T-helper 2 cell (primary cell): Measurements from ENCODE around the gene TMEM237.
"Not testable (repeated sequence)": the region's sequence is repeated elsewhere in the genome, so short reads cannot be mapped to it uniquely, and the experiment has no call there.

Source experiments
- DNase-seq, 5 experiments: peaks; one replicate each; pipeline versions ENCODE4 v3.0.0 to v3.0.0-alpha.2; 2012 to 2022
- total RNA-seq, 2 donors: gene quantifications; one replicate each; lab custom pipeline; 2026; lab: John Stamatoyannopoulos, UW

The TMEM237 gene, protein sequence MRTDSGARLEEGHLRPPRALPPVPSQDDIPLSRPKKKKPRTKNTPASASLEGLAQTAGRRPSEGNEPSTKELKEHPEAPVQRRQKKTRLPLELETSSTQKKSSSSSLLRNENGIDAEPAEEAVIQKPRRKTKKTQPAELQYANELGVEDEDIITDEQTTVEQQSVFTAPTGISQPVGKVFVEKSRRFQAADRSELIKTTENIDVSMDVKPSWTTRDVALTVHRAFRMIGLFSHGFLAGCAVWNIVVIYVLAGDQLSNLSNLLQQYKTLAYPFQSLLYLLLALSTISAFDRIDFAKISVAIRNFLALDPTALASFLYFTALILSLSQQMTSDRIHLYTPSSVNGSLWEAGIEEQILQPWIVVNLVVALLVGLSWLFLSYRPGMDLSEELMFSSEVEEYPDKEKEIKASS
- total RNA-seq, result 8.1 to 8.3 reads per million in 2 donors

DNA sequence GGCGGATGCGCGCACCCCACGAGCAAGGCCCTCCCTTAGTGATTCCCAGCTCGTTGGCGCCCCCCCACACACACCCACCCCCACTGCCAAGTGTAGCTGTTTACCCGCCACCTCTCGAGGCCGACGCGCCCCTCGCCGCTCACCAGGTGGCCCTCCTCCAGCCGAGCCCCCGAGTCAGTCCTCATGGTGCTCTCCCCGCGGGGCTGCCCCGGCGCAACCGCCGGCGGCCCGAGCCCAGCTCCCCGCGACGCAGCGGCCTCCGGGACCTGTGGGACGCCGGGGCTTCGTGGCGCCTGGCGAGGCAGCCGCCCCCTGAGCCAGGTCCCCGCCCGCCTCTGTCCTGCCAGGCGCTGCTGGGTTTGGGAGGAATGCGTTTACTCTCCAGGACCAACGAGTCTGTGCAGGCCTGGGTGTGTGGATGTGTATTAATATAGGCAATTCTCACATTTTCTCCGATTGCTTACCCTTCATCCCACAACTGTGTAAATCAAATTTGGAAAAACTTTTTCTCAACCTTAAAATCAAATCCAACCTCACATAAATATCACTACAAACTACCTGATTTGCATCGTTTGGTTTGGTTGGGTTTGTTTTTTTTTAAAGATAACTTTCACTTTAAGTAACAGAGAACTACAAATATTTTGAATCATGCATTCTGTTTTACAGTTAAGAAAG, at the start of gene TMEM237:
Gene TMEM237 (minus strand): TSS at position 288 of the 675 bp plus-strand sequence. CDS start 103 bp downstream, at position 185.
- peak in 3 of 5 experiments; percentile 24 to 49 (median 32) for DNase-seq

DNA sequence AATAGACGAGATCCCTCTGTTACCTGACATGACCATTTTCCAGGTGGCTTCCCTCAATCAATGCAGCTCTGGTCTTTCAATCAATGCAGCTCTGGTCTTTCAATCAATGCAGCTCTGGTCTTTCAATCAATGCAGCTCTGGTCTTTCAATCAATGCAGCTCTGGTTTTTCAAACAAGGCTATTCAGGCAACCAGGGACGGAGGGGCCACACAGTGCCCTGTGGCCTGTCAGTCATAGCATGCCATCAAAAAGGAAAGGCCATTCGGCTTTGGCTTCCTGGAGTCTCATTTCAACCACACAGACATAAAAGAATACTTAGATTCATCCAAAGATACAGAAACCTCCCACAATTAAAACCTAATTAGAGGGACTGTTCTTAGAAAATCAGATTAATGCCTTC, 41.9 kb upstream of the TMEM237 start:
- DNase-seq, result no peak

DNA sequence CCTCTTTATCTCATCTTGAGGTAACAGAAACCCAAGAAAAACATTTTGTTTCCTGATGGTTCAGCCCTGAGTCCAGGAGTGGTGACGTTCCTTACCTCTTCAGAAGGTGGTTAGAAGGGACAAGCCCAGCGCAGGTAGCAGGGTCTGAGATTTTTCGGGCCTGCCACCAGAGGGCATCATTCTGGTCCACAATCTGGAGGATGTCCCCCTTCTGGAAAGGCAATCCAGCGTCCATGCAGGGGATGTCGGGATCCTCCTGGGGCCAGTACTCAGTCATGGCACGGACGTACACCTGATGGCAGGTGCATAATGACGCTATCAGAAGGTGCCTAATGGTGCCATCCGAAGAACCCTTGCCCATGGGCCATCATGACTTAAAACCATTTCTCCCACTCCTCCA, 37.4 kb upstream of the TMEM237 start:
- DNase-seq, result peak in 1 of 5 experiments; percentile 9

DNA sequence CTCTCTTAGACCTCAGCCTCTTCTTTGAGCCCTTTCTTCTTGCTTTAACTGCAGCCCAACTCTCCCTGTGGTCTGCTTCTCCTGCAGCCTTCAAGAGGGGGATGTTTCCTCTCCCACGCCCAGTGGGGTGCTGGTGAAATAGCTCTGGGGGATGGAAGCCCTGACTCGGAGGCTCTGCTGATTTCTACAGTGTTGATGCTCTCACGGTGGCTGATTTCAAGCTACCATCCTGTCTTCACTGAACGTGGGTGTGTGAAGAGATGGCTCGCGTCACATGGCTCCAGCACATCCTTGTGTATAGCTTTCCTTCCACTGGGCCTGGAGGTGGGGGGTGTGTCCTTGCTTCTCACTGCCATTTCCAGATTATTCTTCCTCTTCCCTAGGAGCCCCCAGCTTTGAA, 35.1 kb upstream of the TMEM237 start:
- DNase-seq, result no peak

DNA sequence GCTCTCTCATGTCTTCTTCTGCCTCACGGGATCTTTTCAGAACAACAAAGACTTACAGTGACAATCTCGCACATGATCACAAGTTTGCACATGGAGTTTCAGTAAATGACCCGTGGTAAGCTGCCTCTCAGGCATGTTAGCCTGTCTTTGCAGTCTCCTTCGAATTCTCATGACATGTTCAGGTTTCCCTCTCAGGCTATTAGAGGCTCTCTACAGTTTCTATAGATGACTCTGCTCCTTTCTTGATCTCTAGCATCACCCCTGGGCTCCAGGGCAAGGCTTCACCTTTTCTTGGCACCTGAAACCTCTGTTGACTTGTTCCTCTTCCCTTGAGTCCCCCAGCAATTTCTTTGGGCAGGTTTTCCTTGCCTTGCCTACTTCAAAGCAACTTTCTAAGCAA, 32.2 kb upstream of the TMEM237 start:
- no peak for DNase-seq

DNA sequence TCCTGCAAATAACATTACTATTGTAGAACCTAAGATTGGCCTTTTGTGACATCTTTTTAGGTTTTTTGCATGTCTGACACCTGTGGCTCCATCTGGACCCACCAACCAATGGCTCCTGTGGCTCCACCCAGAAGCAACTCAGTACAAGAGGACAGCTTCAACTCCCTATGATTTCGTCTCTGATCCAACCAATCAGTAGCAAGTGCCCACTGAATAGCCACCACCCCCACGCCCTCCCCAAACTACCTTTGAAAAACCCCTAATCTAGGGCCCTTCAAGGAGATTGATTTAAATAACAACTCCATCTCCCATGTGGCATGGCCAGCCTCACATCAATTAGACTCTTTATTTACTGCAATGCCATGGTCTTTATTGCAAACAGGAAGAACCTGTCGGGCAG, 31.5 kb upstream of the TMEM237 start:
- no peak for DNase-seq

DNA sequence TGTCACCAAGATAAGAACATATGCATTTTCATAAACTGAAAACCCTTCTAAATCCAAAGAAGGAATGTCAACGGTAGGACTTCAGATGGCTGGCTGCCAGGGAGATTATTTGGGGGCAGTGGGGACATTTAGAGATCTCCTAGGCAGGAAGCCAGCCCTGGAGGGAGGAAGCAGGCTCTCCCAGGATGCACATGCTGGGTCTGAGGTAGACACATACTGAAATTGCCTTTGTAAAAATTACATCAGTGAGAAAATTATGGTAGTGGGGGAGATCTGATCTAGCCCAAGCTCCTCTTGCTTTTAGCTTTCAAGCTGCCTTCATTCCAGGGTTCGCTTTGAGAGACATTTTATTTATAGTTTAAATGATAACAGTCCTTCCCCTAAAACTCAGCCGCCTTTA, 31.0 kb upstream of the TMEM237 start:
- DNase-seq, result peak in 1 of 5 experiments; percentile 36

DNA sequence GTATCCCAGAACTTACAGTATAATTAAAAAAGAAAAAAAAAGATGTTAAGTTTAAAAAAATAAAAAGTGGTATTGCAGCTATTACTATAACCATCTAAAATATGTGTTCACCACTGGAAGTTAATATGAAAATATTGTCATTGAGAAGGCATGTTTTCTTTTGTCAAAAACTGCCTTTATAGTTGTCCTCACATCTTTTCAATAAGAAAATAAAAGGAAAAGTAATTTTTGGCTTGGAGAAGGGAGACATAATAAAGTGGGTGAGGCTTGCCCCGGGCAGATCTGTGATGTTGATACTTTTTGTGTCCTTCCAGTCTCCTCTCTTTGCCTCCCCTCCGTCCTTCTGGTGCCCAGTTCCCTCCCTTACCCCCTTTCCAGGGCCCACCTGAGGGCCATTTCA, 30.2 kb upstream of the TMEM237 start:
- no peak for DNase-seq

DNA sequence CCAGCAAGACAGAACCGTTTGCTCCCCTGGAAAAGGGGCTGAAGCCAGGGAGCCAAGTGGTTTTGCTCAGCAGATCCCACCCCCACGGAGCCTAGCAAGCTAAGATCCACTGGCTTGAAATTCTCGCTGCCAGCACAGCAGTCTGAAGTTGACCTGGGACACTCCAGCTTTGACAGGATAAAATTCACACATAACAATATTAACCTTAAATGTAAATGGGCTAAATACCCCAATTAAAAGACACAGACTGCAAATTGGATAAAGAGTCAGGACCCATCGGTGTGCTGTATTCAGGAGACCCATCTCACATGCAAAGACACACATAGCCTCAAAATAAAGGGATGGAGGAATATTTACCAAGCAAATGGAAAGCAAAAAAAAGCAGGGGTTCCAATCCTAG, 27.9 kb upstream of the TMEM237 start:
- not testable (repeated sequence) for DNase-seq

DNA sequence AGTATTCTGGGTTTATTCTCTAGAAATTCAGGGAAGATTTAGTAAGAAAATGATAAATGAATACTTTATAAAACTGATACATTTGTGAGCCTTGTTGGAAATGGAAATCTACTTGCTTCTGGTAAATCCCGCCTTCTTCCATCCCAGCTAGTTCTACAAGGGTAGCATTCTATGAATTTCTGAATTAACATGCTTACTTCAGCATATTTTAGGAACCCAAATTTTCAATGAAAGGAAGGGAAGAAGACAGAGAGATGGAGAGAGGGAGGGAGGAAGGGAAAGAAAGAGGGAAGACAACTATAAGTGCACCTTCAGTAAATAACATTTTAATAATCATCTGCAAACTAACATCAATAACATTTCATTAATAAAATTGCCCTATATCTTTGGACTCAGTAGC, 26.6 kb upstream of the TMEM237 start:
- DNase-seq, result no peak

DNA sequence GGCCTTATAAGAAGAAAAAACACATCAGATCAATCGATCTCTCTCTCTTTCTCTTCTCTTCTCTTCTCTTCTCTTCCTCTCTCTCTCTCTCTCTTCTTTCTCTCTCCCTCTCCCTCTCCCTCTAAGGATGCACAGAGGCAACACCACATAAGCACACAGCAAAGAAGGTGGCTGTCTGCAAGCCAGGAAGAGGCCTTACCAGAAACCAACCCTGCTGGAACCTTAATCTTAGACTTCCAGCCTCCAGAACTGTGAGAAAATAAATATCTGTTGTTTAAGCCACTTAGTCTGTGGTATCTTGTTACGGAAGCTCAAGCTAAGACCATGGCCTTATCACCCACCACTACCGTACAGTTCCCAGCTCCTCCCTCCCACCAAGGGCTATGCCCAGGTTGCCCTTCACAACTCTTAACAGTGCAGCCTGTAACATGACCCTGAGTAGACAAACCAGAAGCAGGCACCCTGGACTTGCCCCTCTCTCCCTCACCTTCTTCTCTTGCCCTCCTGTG, 25.2 kb upstream of the TMEM237 start:
- DNase-seq, result no peak

DNA sequence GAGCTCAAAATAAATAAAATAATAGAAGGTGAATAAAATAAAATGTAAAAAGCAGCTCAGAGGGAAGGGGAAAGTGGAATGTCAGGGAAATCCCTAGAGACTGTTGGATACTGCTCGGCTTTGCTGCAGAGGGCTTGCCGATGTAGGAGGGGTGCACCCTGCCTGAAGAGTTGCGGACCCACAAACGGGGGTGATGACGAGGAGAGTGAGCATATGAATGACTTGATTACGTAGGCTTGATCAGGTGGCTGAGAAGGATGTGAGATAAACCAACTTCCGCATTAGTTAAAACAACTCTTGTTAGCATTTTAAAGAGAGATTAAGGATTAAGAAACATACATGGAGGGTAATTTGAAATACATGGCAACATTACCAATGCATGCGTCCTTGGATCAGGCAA, 21.0 kb upstream of the TMEM237 start:
- no peak for DNase-seq

DNA sequence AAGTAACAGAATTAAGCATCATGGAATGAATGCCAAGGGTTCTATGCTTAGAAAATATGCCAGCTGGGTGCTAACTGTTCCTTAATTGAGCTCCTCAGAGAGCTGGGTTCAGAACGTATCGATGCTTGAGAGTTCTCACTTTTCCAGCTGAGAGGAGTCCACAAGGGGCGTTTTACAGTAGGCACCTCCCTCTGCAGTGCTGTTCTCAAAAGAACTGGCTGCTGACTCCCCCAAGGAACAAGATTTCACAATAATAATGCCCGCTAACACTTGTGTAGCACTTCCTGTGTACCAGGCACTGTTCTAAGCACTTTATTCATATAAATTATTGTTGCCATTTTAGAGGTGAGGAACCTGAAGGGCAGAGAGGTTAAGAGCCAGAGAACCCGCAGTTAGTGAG, 18.1 kb upstream of the TMEM237 start:
- no peak for DNase-seq

DNA sequence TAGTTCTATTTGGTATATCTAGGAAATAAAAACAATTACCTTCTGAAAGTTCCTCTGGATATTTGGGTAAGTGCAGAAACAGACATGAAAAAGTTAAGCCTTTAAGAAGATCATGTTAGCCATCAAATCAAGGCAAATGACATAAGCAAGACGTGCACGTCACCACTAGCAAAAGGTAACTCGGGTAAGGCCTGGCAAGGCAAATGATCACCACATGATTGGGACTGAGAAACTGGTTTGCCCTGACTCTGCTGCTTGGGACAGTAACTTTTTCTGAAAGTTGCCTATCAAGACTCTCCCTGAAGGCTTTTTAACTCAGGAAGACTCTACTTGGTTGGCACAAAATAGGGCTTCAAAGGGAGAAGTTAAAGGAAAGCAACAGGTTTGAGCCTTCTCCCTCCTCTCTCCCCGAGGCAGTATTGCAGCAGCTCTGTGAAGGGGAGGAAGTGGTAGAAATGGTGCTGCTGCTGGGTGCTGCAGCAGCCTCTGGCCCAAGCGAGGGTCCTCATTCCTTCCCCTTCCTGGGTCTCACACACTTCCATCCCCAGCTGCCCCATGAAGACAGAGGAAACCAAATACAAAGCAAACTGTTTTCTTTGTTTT, 17.1 kb upstream of the TMEM237 start:
- DNase-seq, result no peak

DNA sequence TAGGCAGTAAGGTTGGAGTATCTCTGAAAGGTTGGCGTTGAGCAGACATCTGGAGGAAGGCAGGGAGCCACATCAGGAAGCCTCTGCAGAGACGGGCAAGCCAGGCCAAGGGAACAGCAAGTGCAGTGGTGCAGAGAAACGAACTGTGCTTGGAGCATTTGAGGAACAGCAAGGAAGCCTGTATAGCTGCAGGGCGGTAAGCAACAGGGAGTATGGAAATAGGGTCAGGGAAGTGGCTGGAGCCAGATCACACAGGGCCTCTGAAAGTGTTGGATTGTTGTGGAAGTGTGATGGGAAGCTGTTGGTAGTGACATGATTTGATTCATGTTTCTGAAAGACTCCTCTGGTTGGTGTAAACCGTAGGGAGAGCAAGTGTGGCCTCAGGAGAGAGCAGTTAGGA, 13.4 kb upstream of the TMEM237 start:
- DNase-seq, result no peak

DNA sequence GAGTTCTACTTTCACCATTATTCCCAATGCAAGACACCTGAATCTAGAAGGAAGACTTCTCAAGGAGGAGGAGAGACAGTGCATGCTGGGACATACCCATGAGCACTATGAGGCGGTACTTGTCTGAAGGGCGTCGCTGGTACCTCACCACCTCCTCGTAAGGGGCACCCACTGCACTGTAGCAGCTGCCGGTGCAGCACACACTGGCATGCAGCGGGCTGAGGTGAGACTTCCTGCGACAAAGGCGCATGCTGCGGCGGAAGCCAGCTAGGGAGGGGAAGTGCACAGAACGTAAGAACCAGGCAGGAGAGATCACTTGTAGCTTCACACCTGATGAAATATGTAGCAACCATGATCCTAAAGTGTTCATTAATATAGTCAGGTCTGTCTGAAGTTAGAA, 12.8 kb upstream of the TMEM237 start:
- peak in 1 of 5 experiments; percentile 34 for DNase-seq

DNA sequence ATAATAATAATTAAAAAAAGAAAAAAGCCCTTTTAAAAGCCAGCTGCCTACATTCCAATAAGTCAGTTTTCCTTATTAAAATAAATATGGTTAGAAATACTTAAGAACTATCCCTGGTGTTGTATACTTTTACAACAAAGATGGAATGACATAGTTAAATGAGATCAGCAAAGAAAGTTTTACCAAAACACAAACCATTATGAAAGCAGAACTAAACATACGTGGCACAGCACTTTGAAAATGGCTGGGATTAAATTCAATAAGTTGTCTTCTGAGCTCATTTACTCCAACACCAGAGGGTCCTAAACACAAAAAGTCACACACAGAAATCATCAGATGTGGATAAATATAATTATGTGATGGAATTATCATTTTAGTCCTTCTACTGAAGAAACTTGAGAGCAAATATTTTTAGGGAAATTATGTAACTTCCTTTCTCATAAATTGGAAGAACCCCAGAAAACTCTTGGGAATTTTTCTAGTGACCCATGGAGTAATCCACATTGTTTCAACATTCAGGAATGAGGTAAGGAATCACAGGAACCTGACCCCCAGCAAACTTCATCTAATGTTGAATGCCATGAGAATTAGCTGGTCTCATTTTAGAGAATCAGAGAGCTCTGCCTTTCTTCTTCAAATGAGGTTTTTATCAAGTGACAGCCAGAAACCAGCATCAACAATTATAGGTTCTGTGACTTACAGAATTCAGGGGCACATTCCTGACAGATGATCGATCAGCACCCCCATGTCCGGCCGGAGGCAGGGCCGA, 11.5 kb upstream of the TMEM237 start:
- DNase-seq, result no peak

DNA sequence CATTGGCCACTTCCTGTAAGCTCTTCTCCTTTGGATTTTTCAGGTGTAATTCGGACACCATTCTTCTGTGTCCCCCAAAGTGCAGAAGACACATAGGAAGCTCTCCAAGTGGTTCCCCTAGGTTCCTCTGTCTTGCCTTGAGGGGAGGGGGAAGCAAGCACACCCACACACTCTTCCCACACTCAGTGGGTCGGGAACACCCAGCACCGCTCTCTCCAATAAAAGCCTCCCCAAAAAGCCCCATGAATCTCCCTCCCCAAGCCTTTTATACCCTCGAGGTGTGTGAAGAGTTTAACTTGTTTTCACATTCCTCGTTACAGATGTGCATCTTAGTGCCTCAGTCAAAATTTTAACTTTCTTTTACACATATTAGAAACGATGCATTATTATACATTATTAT, 9.9 kb upstream of the TMEM237 start:
- DNase-seq, result no peak

DNA sequence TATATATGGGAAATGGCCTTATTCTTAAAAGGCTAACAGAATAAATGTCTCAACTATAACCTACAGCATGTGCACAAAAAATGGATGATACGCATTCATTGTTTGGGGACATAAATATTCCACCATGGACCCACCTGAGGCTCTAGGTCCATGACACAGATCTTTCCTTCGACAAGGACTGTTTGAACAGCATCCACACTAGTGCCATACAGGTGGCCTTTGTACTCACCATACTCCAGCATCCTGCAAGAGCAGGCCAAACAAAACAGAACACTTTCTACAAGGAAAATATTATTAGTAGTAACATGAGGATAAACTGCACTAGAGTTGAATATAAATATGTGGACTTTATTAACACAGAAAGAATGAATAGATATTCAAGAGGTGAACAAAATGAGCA, 6.1 kb upstream of the TMEM237 start:
- no peak for DNase-seq

DNA sequence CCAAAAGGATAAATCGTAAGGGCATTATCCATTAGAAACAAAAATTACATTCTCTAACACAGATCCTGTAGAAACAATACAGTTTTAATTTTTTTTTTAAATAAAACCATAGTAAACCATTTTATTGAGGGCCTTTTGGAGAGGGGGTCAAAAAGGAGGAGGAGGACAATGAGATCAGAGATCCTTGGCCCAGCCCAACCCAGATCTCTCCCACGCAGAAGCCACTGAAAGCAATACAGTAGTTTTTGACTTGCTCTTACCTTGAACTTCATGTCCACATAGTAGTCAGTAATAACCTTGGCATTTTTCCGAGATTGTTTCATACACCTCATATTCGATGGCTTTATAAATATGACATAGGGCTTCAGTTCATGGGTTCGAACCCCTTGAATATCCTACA, 4.1 kb upstream of the TMEM237 start:
- no peak for DNase-seq

DNA sequence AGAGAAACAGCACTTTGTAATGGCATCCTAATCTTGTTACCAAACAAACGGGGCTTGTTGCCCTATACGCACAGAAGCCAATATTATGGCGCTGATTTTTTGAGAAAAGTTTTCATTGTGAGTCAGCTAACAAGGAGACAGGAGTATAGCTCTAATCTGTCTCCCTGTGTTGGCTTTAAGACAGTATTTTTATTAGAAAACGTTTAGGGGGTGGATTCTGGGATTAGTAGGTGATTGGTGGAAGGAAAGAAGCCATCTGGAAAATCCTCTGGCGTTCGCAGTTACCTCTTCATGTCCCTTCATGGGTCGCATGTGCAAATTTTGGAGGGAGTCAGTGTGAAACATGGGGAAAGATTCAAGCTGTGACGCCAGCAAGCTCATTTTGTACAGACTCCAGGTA, 698 bp upstream of the TMEM237 start:
- DNase-seq, result no peak

DNA sequence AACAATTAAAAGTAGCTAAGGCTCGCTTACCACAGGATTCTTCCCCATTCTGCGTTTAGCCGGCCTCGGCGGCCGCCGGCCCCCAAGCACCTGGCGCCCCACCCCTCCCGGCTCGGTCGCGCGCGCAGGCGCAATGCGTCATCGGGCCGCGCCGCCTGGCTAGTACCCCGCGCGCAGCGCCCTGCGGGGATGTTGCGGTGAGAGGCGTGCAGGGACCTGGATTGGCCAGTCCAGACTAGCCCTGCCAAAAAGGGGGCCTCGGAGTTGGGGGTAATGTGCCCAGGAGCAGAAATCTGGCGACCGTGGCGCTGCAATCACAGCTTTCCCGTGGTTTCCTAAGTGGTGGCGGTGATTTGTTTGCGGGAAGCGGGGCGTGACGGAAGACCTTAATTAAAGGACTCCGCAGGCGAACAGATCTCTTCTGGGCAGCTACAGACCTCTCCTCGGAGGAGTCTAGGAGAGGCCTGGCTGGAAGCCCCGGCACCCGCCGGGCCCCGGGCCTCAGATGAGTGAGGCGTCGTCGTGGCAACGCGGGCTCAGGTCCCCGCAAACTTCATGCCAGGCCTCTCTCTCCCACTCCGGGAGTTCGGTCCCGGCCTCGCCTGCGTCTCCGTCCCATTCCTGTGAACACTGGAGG, 606 bp downstream of the TMEM237 start:
- peak; percentile 68 to 88 (median 79) for DNase-seq
